GM12864 (cell line): ENCODE results near the gene KIAA0232.
"Not testable (repeated sequence)": the region's sequence is repeated elsewhere in the genome, so short reads cannot be mapped to it uniquely, and the experiment has no call there.

Experiments used
- DNase-seq: peaks from one replicate; pipeline ENCODE4 v3.0.0-alpha.2; 2011; ENCODE audit warnings: low read depth
- H3K4me3 ChIP-seq: 2 replicates; pipeline ENCODE4 v1.5.1; 2011; ENCODE audit warnings: mild to moderate bottlenecking, low read depth, low read length, control low read depth
- TF ChIP-seq, protein P1 (sequence below): IDR thresholded peaks from 2 replicates; pipeline ENCODE4 v1.5.1; 2011; ENCODE audit warnings: low read depth, mild to moderate bottlenecking, moderate library complexity, low read length, control low read depth, inconsistent platforms; ENCODE audit errors: missing control alignments

The KIAA0232 gene

DNA sequence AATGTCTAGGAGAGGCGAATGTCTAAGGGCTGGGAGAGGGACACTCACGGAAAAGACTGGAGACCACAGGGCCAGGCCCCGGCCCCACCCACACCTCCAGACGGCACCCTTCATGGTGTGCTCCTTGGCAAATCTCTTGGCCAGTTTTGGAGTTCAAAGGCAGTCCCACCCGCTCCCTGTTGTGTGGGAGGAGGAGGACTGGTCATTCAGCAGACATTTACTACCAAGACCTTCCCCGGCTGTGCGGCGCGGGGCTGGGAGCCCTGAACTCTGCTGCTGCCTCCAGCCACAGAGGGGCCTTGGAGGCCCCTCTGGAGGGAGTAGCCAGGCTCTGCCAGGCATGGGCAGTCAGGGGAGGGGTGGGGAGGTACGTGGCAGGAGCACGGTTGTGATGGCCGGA lies 118.4 kb downstream of the KIAA0232 start:
- no peak for DNase-seq
- no peak overlapping the region for H3K4me3 ChIP-seq
- TF ChIP-seq, protein P1, sequence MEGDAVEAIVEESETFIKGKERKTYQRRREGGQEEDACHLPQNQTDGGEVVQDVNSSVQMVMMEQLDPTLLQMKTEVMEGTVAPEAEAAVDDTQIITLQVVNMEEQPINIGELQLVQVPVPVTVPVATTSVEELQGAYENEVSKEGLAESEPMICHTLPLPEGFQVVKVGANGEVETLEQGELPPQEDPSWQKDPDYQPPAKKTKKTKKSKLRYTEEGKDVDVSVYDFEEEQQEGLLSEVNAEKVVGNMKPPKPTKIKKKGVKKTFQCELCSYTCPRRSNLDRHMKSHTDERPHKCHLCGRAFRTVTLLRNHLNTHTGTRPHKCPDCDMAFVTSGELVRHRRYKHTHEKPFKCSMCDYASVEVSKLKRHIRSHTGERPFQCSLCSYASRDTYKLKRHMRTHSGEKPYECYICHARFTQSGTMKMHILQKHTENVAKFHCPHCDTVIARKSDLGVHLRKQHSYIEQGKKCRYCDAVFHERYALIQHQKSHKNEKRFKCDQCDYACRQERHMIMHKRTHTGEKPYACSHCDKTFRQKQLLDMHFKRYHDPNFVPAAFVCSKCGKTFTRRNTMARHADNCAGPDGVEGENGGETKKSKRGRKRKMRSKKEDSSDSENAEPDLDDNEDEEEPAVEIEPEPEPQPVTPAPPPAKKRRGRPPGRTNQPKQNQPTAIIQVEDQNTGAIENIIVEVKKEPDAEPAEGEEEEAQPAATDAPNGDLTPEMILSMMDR, result no peak

- DNase-seq, result no peak
- no peak overlapping the region for H3K4me3 ChIP-seq
- TF ChIP-seq, protein P1, result no peak
These were observed 119.3 kb downstream of the KIAA0232 start for GRCh38 chr4:6901669-6902317.

DNA sequence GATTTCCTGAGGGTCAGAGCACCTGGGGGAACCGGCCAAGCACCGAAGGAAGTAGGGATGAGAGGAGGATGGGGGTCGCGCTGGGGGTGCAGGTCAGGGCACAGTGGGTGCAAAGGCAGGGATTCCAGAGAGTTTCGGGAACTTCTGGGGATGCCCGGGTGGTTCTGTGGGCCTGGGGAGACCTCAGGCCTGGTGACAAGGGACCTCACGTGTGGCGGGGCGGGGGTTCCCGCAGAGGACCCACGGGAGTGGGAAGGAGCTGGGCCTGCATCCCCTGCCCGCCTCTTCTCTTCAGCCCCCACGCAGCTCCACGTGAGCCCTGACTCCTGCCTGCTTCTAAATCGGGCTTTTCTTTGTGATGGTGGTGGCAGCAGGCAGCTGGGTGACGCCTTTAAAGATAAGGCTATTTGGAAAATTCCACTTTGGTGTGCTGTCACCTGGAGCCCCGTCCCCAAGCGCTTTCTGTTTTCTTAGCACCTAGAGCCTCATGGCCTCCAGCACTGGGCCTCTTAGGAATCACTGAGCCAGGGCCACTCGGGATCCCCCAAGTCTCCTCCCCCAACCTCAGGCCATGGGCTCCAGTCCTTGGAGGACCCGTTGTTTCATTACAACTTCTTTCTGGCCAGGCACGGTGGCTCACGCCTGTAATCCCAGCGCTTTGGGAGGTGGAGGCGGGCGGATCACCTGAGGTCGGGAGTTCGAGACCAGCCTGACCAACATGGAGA lies 120.0 kb downstream of the KIAA0232 start:
- TF ChIP-seq, protein P1, result no peak
- DNase-seq, result no peak
- H3K4me3 ChIP-seq, result no peak overlapping the region

GRCh38 chr4:6905516-6906445 lies 123.3 kb downstream of the KIAA0232 start:
- no peak overlapping the region for H3K4me3 ChIP-seq
- no peak for DNase-seq
- TF ChIP-seq, protein P1, result no peak

DNA sequence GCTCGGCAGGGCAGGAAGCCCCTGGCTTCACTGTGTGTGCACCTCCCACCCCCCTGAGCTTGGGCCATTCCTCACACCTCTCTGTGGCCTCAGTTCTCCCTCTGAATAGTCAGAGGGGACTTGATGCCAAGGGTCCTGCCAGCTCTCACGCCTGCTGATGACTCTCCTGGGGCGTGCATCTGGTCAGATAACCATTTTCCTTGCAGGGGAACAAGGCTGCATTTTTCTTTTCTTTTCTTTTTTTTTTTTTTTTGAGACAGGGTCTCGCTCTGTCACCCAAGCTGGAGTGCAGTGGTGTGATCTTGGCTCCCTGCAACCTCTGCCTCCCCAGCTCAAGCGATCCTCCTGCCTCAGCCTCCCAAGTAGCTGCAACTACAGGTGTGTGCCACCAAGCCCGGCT lies 124.0 kb downstream of the KIAA0232 start:
- DNase-seq, H3K4me3 ChIP-seq: not testable (repeated sequence)

GRCh38 chr4:6907658-6908191 lies 125.2 kb downstream of the KIAA0232 start:
- no peak for DNase-seq
- no peak overlapping the region for H3K4me3 ChIP-seq
- TF ChIP-seq, protein P1, result peak; percentile 36
